ENCODE measurements around the gene KRT82.

DNA sequence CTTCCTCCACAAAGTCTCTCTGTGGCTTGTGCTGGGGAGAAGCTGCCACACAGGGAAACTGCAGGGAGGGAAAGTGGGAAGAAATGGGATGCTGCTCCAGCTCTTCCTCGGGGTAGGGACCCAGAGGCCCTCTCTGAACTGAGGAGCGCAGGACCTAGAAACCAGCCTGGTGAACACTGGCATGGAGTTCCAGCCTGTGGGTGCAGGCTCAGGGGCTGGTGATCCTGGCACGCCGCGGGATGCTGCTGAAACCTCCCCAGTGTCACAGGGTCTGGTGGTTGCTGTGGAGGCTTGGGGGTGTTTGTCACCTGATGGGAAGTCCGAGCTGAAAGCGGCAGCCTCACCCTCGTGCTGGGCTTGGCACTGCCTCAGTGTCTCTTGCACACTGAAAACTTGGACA lies 33.3 kb upstream of the KRT82 start:
- TF ChIP-seq EP300 (IDR thresholded peaks at IDR 0.05; ENCODE audit: low read depth) = no peak
- TF ChIP-seq, protein P1, sequence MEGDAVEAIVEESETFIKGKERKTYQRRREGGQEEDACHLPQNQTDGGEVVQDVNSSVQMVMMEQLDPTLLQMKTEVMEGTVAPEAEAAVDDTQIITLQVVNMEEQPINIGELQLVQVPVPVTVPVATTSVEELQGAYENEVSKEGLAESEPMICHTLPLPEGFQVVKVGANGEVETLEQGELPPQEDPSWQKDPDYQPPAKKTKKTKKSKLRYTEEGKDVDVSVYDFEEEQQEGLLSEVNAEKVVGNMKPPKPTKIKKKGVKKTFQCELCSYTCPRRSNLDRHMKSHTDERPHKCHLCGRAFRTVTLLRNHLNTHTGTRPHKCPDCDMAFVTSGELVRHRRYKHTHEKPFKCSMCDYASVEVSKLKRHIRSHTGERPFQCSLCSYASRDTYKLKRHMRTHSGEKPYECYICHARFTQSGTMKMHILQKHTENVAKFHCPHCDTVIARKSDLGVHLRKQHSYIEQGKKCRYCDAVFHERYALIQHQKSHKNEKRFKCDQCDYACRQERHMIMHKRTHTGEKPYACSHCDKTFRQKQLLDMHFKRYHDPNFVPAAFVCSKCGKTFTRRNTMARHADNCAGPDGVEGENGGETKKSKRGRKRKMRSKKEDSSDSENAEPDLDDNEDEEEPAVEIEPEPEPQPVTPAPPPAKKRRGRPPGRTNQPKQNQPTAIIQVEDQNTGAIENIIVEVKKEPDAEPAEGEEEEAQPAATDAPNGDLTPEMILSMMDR (IDR thresholded peaks at IDR 0.05) = no peak
- no peak for TF ChIP-seq POLR2A (IDR thresholded peaks at IDR 0.05)

Measured in transverse colon (tissue), 3 donors.